Mucosa of rectum (tissue), 2 donors: Measurements from ENCODE around the gene RCN1.
"Not testable (repeated sequence)": the region's sequence is repeated elsewhere in the genome, so short reads cannot be mapped to it uniquely, and the experiment has no call there.

Source experiments
- H3K27ac ChIP-seq, 2 donors: one replicate each; pipeline ENCODE4 v1.7.0; 2013; ENCODE audit warnings: inconsistent platforms in 2 of 2, low read depth in 2 of 2, low read length in 2 of 2
- H3K27me3 ChIP-seq, 2 donors: one replicate each; pipeline ENCODE4 v1.7.0; 2013; ENCODE audit warnings: low read length in 2 of 2; ENCODE audit not compliant: control insufficient read depth in 2 of 2, insufficient read depth in 2 of 2
- H3K36me3 ChIP-seq, 2 donors: one replicate each; pipeline ENCODE4 v1.7.0; 2013; ENCODE audit warnings: low read length in 2 of 2; ENCODE audit not compliant: control insufficient read depth in 2 of 2, insufficient read depth in 2 of 2
- H3K4me1 ChIP-seq, 2 donors: one replicate each; pipeline ENCODE4 v1.7.0; 2013; ENCODE audit warnings: low read length in 2 of 2, mild to moderate bottlenecking in 1 of 2; ENCODE audit not compliant: control insufficient read depth in 2 of 2, insufficient read depth in 2 of 2
- H3K4me3 ChIP-seq, 2 donors: one replicate each; pipeline ENCODE4 v1.7.0; 2013; ENCODE audit warnings: low read length in 2 of 2
- H3K9ac ChIP-seq, 2 donors: one replicate each; pipeline ENCODE4 v1.7.0; 2013; ENCODE audit warnings: low read length in 2 of 2, low read depth in 1 of 2, mild to moderate bottlenecking in 1 of 2
- H3K9me3 ChIP-seq, 2 donors: one replicate each; pipeline ENCODE4 v1.7.0; 2013; ENCODE audit warnings: low read length in 2 of 2; ENCODE audit not compliant: control insufficient read depth in 2 of 2
- donor health status: healthy.
- donor health status: Normal muscosa, but diverticular disease.

Gene RCN1

GRCh38 chr11:32109592-32109991 lies 18.7 kb downstream of the RCN1 start:
- no peaks in the 10 kb centered on the region for H3K27me3 ChIP-seq
- H3K4me3 ChIP-seq = no peak overlapping the region
- H3K4me1 ChIP-seq = no peaks in the 10 kb centered on the region
- no peak overlapping the region for H3K9ac ChIP-seq
- peaks cover 0 to 6% of the 10 kb centered on the region in 2 donors for H3K36me3 ChIP-seq
- no peaks in the 10 kb centered on the region for H3K9me3 ChIP-seq
- H3K27ac ChIP-seq = no peak overlapping the region

- Histone ChIP-seq H3K9ac (no peak overlapping the region), H3K27ac (no peak overlapping the region), H3K4me1 (no peaks in the 10 kb centered on the region), H3K27me3 (no peaks in the 10 kb centered on the region), H3K36me3 (peaks cover 0 to 4% of the 10 kb centered on the region in 2 donors), H3K4me3 (no peak overlapping the region), H3K9me3 (no peaks in the 10 kb centered on the region)
These were observed 19.9 kb downstream of the RCN1 start for GRCh38 chr11:32110795-32111194.

- Histone ChIP-seq H3K9ac (no peak overlapping the region), H3K27me3 (no peaks in the 10 kb centered on the region), H3K4me3 (no peak overlapping the region), H3K9me3 (no peaks in the 10 kb centered on the region), H3K27ac (no peak overlapping the region), H3K4me1 (no peaks in the 10 kb centered on the region), H3K36me3 (no peaks in the 10 kb centered on the region)
These were observed 22.5 kb downstream of the RCN1 start for GRCh38 chr11:32113200-32113919.

GRCh38 chr11:32113920-32114203 lies 23.0 kb downstream of the RCN1 start:
- no peaks in the 10 kb centered on the region for H3K36me3 ChIP-seq
- no peak overlapping the region for H3K9ac ChIP-seq
- no peaks in the 10 kb centered on the region for H3K4me1 ChIP-seq
- H3K9me3 ChIP-seq = no peaks in the 10 kb centered on the region
- H3K4me3 ChIP-seq = no peak overlapping the region
- H3K27me3 ChIP-seq = no peaks in the 10 kb centered on the region
- no peak overlapping the region for H3K27ac ChIP-seq

- H3K9me3 ChIP-seq = no peaks in the 10 kb centered on the region
- no peaks in the 10 kb centered on the region for H3K27me3 ChIP-seq
- no peaks in the 10 kb centered on the region for H3K4me1 ChIP-seq
- no peak overlapping the region for H3K4me3 ChIP-seq
- no peak overlapping the region for H3K27ac ChIP-seq
- no peaks in the 10 kb centered on the region for H3K36me3 ChIP-seq
- H3K9ac ChIP-seq = no peak overlapping the region
These were observed 24.6 kb downstream of the RCN1 start for GRCh38 chr11:32115446-32115845.

- no peak overlapping the region for H3K9ac ChIP-seq
- H3K9me3 ChIP-seq = no peaks in the 10 kb centered on the region
- no peak overlapping the region for H3K27ac ChIP-seq
- H3K4me1 ChIP-seq = no peaks in the 10 kb centered on the region
- H3K36me3 ChIP-seq = no peaks in the 10 kb centered on the region
- no peak overlapping the region for H3K4me3 ChIP-seq
- no peaks in the 10 kb centered on the region for H3K27me3 ChIP-seq
These were observed 25.8 kb downstream of the RCN1 start for GRCh38 chr11:32116668-32117067.

GRCh38 chr11:32118025-32118974 lies 27.4 kb downstream of the RCN1 start:
- H3K9ac ChIP-seq = no peak overlapping the region
- H3K4me3 ChIP-seq = no peak overlapping the region
- no peak overlapping the region for H3K27ac ChIP-seq
- no peaks in the 10 kb centered on the region for H3K9me3 ChIP-seq
- H3K27me3 ChIP-seq = no peaks in the 10 kb centered on the region
- H3K36me3 ChIP-seq = no peaks in the 10 kb centered on the region
- no peaks in the 10 kb centered on the region for H3K4me1 ChIP-seq

GRCh38 chr11:32119139-32119538 lies 28.3 kb downstream of the RCN1 start:
- not testable (repeated sequence) for H3K4me1 ChIP-seq, H3K9ac ChIP-seq, H3K9me3 ChIP-seq, H3K4me3 ChIP-seq, H3K36me3 ChIP-seq, H3K27me3 ChIP-seq, H3K27ac ChIP-seq

- H3K27me3 ChIP-seq = no peaks in the 10 kb centered on the region
- no peak overlapping the region for H3K27ac ChIP-seq
- no peak overlapping the region for H3K4me3 ChIP-seq
- H3K9me3 ChIP-seq = no peaks in the 10 kb centered on the region
- no peaks in the 10 kb centered on the region for H3K36me3 ChIP-seq
- H3K9ac ChIP-seq = no peak overlapping the region
- H3K4me1 ChIP-seq = no peaks in the 10 kb centered on the region
These were observed 30.1 kb downstream of the RCN1 start for GRCh38 chr11:32121012-32121411.

GRCh38 chr11:32122200-32122599 lies 31.3 kb downstream of the RCN1 start:
- Histone ChIP-seq H3K27me3 (no peaks in the 10 kb centered on the region), H3K9me3 (no peaks in the 10 kb centered on the region), H3K4me1 (no peaks in the 10 kb centered on the region), H3K9ac (no peak overlapping the region), H3K27ac (no peak overlapping the region), H3K4me3 (no peak overlapping the region), H3K36me3 (no peaks in the 10 kb centered on the region)
